H1 (cell line): ENCODE results near the gene SLC5A2. TPM values are rescaled to one million over a fixed set of nuclear protein-coding genes. Genes with fewer than 3 reads are reported as not detected.
A peak's percentile ranks its signal among the peaks of the same experiment; 100 is the strongest.

Experiments
- CBX5 ChIP-seq: fragments of 300-800, 300-1000 bp; sonication (generic); IDR thresholded peaks from 2 replicates; pipeline ENCODE4 v1.7.1; 2016; ENCODE audit warnings: antibody characterized with exemption, low read length, low read depth
- CTCF ChIP-seq, 3 experiments: IDR thresholded peaks; 1 replicate in 2 of 3; 2 replicates in 1 of 3; pipeline versions ENCODE4 v1.5.1 to v1.6.1; 2011; ENCODE audit warnings: low read length in 3 of 3, mild to moderate bottlenecking in 3 of 3, inconsistent platforms in 2 of 3, low read depth in 1 of 3, moderate library complexity in 1 of 3; ENCODE audit not compliant: insufficient read depth in 1 of 3; ENCODE audit errors: control extremely low read depth in 1 of 3
- EGR1 ChIP-seq: IDR thresholded peaks from 2 replicates; pipeline ENCODE4 v1.6.1; 2011; ENCODE audit warnings: low read depth, low read length, borderline replicate concordance
- EP300 ChIP-seq, 2 experiments: IDR thresholded peaks; 1 replicate in 1 of 2; 2 replicates in 1 of 2; pipeline ENCODE4 v1.6.1; 2011 to 2012; ENCODE audit warnings: low read depth in 2 of 2, low read length in 2 of 2, mild to moderate bottlenecking in 2 of 2, borderline replicate concordance in 1 of 2, inconsistent platforms in 1 of 2, moderate library complexity in 1 of 2
- FOSL1 ChIP-seq: IDR thresholded peaks from 2 replicates; pipeline ENCODE4 v1.6.1; 2011; ENCODE audit warnings: mild to moderate bottlenecking, low read depth, low read length, moderate library complexity; ENCODE audit not compliant: insufficient read depth
- HDAC6 ChIP-seq: IDR thresholded peaks from one replicate; pipeline ENCODE4 v1.7.1; 2012; ENCODE audit warnings: low read depth, mild to moderate bottlenecking, inconsistent platforms, low read length, moderate library complexity
- KDM5A ChIP-seq: fragments of 200-600 bp; IDR thresholded peaks from 2 replicates; pipeline ENCODE4 v1.7.1; 2012; ENCODE audit warnings: mild to moderate bottlenecking, low read length, inconsistent platforms, mixed read lengths
- PHF8 ChIP-seq: fragments of 200-600 bp; sonication (generic); conservative IDR thresholded peaks from 2 replicates; pipeline ENCODE4 v1.7.1; 2012; ENCODE audit warnings: low read depth, mild to moderate bottlenecking, inconsistent platforms, low read length, moderate library complexity
- POLR2AphosphoS5 ChIP-seq: IDR thresholded peaks from 2 replicates; pipeline ENCODE4 v1.6.1; 2011; ENCODE audit warnings: low read depth, low read length
- SAP30 ChIP-seq: fragments of 300-600 bp; sonication (generic); IDR thresholded peaks from 2 replicates; pipeline ENCODE4 v1.7.1; 2012; ENCODE audit warnings: low read length, moderate library complexity, mild to moderate bottlenecking, inconsistent platforms; ENCODE audit not compliant: insufficient read depth, insufficient replicate concordance
- SIN3A ChIP-seq, 2 experiments: IDR thresholded peaks in 1 of 2; conservative IDR thresholded peaks in 1 of 2; 2 replicates each; pipeline ENCODE4 v1.6.1; 2011 to 2012; ENCODE audit warnings: low read length in 2 of 2, improper control_type of control experiment in 1 of 2, low read depth in 1 of 2, mild to moderate bottlenecking in 1 of 2
- TEAD4 ChIP-seq: IDR thresholded peaks from 2 replicates; pipeline ENCODE4 v1.6.1; 2012; ENCODE audit warnings: low read depth, low read length, inconsistent platforms, mixed read lengths
- USF2 ChIP-seq: IDR thresholded peaks from 2 replicates; pipeline ENCODE4 v1.6.1; 2011; ENCODE audit warnings: low read length, improper control_type of control experiment
- polyA plus RNA-seq, 7 experiments: library from polyadenylated mRNA; depleted of rRNA in 3 of 7; stranded (reverse) in 5 of 7; unstranded in 2 of 7; fragments of >200 nt in 5 of 7; fragments of 200-250 nt in 2 of 7; gene quantifications; 1 replicate in 5 of 7; 2 replicates in 1 of 7; 4 replicates in 1 of 7; pipeline versions ENCODE4 v1.2.1 to v1.2.3, GENCODE V29; 2011 to 2013; ENCODE audit warnings: missing spikeins in 2 of 7, mixed read lengths in 2 of 7
- total RNA-seq: library from RNA; stranded (reverse); fragmentation: NEBNext Ultra II Directional; extraction: Animal tissue kit (Norgen Biotek cat#: 25700); gene quantifications from 2 replicates; pipeline ENCODE4 v1.2.1, GENCODE V29; 2021

SLC5A2 gene
- total and polyA plus RNA-seq, 2 of the 8 experiments (the other 6 are each of a cell fraction or from before 2014, with no cell fraction given), result 0.56 to 4.4 TPM

- TF ChIP-seq CTCF (IDR thresholded peaks at IDR 0.05; ENCODE audit: control extremely low read depth in 1 of 3, insufficient read depth in 1 of 3, low read depth in 1 of 3, low read length in 3 of 3) (no peak), EGR1 (no peak), POLR2AphosphoS5 (no peak), SAP30 (no peak), KDM5A (no peak), USF2 (no peak), EP300 (IDR thresholded peaks at IDR 0.05; ENCODE audit: borderline replicate concordance in 1 of 2, low read depth in 2 of 2, low read length in 2 of 2) (no peak), SIN3A (conservative IDR thresholded peaks at IDR 0.05 in 1 of 2, IDR thresholded peaks at IDR 0.05 in 1 of 2; ENCODE audit: low read depth in 1 of 2, low read length in 2 of 2) (no peak), TEAD4 (no peak), HDAC6 (no peak), PHF8 (0 out of 2 replicates have a peak, but pooled peaks have one; percentile 40), FOSL1 (no peak), CBX5 (no peak)
These were observed 10.8 kb upstream of the SLC5A2 start, which contains the start of gene TGFB1I1 (continued) for GRCh38 chr16:31471875-31472708.
